CD8-positive, alpha-beta memory T cell (primary cell): ENCODE results near the gene SLC7A5. TPM values are rescaled to one million over a fixed set of nuclear protein-coding genes. Genes with fewer than 3 reads are reported as not detected.
A peak's percentile ranks its signal among the peaks of the same experiment; 100 is the strongest.
"Not testable (repeated sequence)": the region's sequence is repeated elsewhere in the genome, so short reads cannot be mapped to it uniquely, and the experiment has no call there.

Experiments used
- CTCF ChIA-PET: fragments of 350-600 bp; sonication (Branson Sonifier 250); formaldehyde crosslinking; loops from one replicate; lab custom pipeline; 2021; ENCODE audit warnings: antibody characterized with exemption; lab: Charles Lee
- POLR2A ChIA-PET: fragments of 350-600 bp; sonication (Branson Sonifier 250); formaldehyde crosslinking; loops from one replicate; lab custom pipeline; 2021; ENCODE audit warnings: antibody characterized with exemption; lab: Charles Lee
- DNase-seq, 5 donors: peaks; one replicate each; pipeline versions ENCODE4 v3.0.0 to v3.0.0-alpha.2; 2020 to 2022; ENCODE audit warnings: mixed read lengths in 1 of 5
- H3K27ac ChIP-seq: one replicate; pipeline ENCODE4 v1.7.0; 2013; ENCODE audit warnings: low read depth, mild to moderate bottlenecking, low read length, moderate library complexity
- H3K27me3 ChIP-seq: 2 replicates; pipeline ENCODE4 v1.7.0; 2013; ENCODE audit warnings: low read length, mild to moderate bottlenecking; ENCODE audit not compliant: insufficient read depth, poor library complexity, severe bottlenecking
- H3K36me3 ChIP-seq: 2 replicates; pipeline ENCODE4 v1.7.0; 2013; ENCODE audit warnings: mild to moderate bottlenecking, low read length, moderate library complexity; ENCODE audit not compliant: insufficient read depth
- H3K4me1 ChIP-seq: 2 replicates; pipeline ENCODE4 v1.7.0; 2013; ENCODE audit warnings: mild to moderate bottlenecking, low read length, moderate library complexity; ENCODE audit not compliant: insufficient read depth
- H3K4me3 ChIP-seq: 2 replicates; pipeline ENCODE4 v1.7.0; 2013; ENCODE audit warnings: mild to moderate bottlenecking, low read length
- H3K9me3 ChIP-seq: 2 replicates; pipeline ENCODE4 v1.7.0; 2013; ENCODE audit warnings: mild to moderate bottlenecking, low read length
- H3K27ac Mint-ChIP-seq, 8 donors: one replicate each; pipeline ENCODE4 v1.8.0; 2020 to 2021; ENCODE audit warnings: mixed read lengths in 8 of 8, mild to moderate bottlenecking in 6 of 8, inconsistent platforms in 3 of 8, moderate library complexity in 3 of 8
- H3K27me3 Mint-ChIP-seq, 2 donors: one replicate each; pipeline ENCODE4 v1.8.0; 2020 to 2021; ENCODE audit warnings: mixed read lengths in 2 of 2, mild to moderate bottlenecking in 1 of 2, moderate library complexity in 1 of 2
- H3K36me3 Mint-ChIP-seq, 3 donors: one replicate each; pipeline ENCODE4 v1.8.0; 2020 to 2021; ENCODE audit warnings: mixed read lengths in 3 of 3, inconsistent platforms in 1 of 3, mild to moderate bottlenecking in 1 of 3
- H3K4me1 Mint-ChIP-seq, 3 donors: one replicate each; pipeline ENCODE4 v1.8.0; 2020 to 2021; ENCODE audit warnings: mixed read lengths in 3 of 3, inconsistent platforms in 1 of 3, mild to moderate bottlenecking in 1 of 3
- H3K4me3 Mint-ChIP-seq, 7 donors: one replicate each; pipeline ENCODE4 v1.8.0; 2020 to 2021; ENCODE audit warnings: mixed read lengths in 7 of 7, mild to moderate bottlenecking in 6 of 7, moderate library complexity in 4 of 7, inconsistent platforms in 2 of 7
- H3K9me3 Mint-ChIP-seq, 5 donors: one replicate each; pipeline ENCODE4 v1.8.0; 2020 to 2022; ENCODE audit warnings: mixed read lengths in 5 of 5, mild to moderate bottlenecking in 3 of 5, moderate library complexity in 2 of 5, inconsistent platforms in 1 of 5
- polyA plus RNA-seq: library from polyadenylated mRNA; unstranded; fragments of 300-500 nt; fragmentation: Illumina TruSeq; gene quantifications from one replicate; pipeline ENCODE4 v1.2.3, GENCODE V29; 2021
- total RNA-seq, 2 experiments: library from RNA; stranded (reverse); gene quantifications; one replicate each; pipeline ENCODE4 v1.2.3, GENCODE V29; 2021

SLC7A5 gene
- total and polyA plus RNA-seq, 3 experiments from 2014 or later, result 20.7 to 383 (median 366) TPM

DNA sequence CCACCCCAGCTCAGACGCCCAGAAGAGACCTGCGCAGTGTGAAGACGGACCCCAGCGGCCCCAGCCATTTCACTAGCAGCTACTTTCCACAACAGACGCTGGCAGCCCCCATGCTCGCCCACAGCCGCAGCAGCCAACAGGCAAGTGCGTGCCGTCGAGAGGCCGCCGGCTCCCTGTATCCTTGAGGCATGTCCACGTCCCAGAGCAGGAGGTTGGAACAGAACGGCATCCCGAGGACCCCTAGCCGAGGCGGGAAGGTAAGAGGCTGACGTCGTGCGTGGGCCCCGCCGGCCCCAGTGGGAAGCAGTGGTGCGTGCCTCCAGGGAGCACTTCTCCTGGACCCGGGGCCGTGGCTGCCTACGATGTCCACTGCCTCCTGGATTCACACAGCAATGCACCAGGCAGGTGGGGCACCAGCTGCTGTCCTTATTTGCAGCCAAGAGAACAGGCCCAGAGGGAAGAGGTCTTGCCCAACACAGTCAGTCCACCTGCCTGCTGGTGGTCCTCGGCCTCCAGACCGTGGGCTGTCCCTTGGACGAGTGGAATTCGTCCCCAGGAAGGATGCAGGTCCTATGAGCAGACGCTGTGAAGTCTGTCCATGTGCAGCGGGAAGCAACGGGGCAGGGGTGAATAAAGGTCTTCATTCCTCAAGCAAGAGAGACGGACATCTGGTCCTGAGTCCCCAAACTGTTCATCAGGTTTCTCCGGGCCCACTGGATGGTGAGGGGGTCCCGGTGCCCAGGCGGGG lies 38.5 kb downstream of the SLC7A5 start:
- H3K9me3 Mint-ChIP-seq, result peaks cover 0 to 2% (median 0%) of the 10 kb centered on the region in 5 donors
- H3K27me3 ChIP-seq, result no peaks in the 10 kb centered on the region
- H3K9me3 ChIP-seq, result no peaks in the 10 kb centered on the region
- no peaks in the 10 kb centered on the region for H3K4me1 Mint-ChIP-seq
- H3K36me3 Mint-ChIP-seq, result peaks cover 3 to 57% (median 10%) of the 10 kb centered on the region in 3 donors
- POLR2A ChIA-PET, result no interaction called here
- no peaks in the 10 kb centered on the region for H3K4me1 ChIP-seq
- H3K36me3 ChIP-seq, result no peaks in the 10 kb centered on the region
- no peak overlapping the region for H3K27ac ChIP-seq
- peak overlapping the region in 2 of 8 donors; percentile 66 to 72 for H3K27ac Mint-ChIP-seq
- CTCF ChIA-PET, result no interaction called here
- DNase-seq, result no peak
- H3K4me3 ChIP-seq, result no peak overlapping the region
- peak overlapping the region in 1 of 7 donors; percentile 77 for H3K4me3 Mint-ChIP-seq
- H3K27me3 Mint-ChIP-seq, result peaks cover 0 to 2% of the 10 kb centered on the region in 2 donors

GRCh38 chr16:87829988-87830672 lies 39.2 kb downstream of the SLC7A5 start:
- H3K4me1 ChIP-seq, result no peaks in the 10 kb centered on the region
- Mint-ChIP-seq H3K4me1 (no peaks in the 10 kb centered on the region), H3K4me3 (peak overlapping the region in 2 of 7 donors; percentile 64 to 80), H3K27me3 (peaks cover 0 to 2% of the 10 kb centered on the region in 2 donors), H3K27ac (peak overlapping the region in 3 of 8 donors; percentile 72 to 84 (median 83)), H3K9me3 (peaks cover 0 to 2% (median 0%) of the 10 kb centered on the region in 5 donors), H3K36me3 (peaks cover 3 to 50% (median 10%) of the 10 kb centered on the region in 3 donors)
- H3K27ac ChIP-seq, result no peak overlapping the region
- DNase-seq, result no peak
- no peaks in the 10 kb centered on the region for H3K27me3 ChIP-seq
- CTCF ChIA-PET, result no interaction called here
- H3K9me3 ChIP-seq, result no peaks in the 10 kb centered on the region
- no peaks in the 10 kb centered on the region for H3K36me3 ChIP-seq
- no peak overlapping the region for H3K4me3 ChIP-seq
- POLR2A ChIA-PET, result no interaction called here

GRCh38 chr16:87829622-87829980 lies 39.7 kb downstream of the SLC7A5 start:
- no peaks in the 10 kb centered on the region for H3K4me1 ChIP-seq
- H3K9me3 ChIP-seq, result no peaks in the 10 kb centered on the region
- no peak for DNase-seq
- CTCF ChIA-PET, result no interaction called here
- H3K27ac Mint-ChIP-seq, result peak overlapping the region in 2 of 8 donors; percentile 29 to 72
- POLR2A ChIA-PET, result no interaction called here
- peaks cover 3 to 45% (median 10%) of the 10 kb centered on the region in 3 donors for H3K36me3 Mint-ChIP-seq
- no peak overlapping the region for H3K4me3 ChIP-seq
- H3K27ac ChIP-seq, result no peak overlapping the region
- H3K27me3 ChIP-seq, result no peaks in the 10 kb centered on the region
- peaks cover 0 to 2% (median 0%) of the 10 kb centered on the region in 5 donors for H3K9me3 Mint-ChIP-seq
- peaks cover 0 to 2% of the 10 kb centered on the region in 2 donors for H3K27me3 Mint-ChIP-seq
- H3K4me3 Mint-ChIP-seq, result peak overlapping the region in 2 of 7 donors; percentile 64 to 80
- no peaks in the 10 kb centered on the region for H3K36me3 ChIP-seq
- H3K4me1 Mint-ChIP-seq, result no peaks in the 10 kb centered on the region

DNA sequence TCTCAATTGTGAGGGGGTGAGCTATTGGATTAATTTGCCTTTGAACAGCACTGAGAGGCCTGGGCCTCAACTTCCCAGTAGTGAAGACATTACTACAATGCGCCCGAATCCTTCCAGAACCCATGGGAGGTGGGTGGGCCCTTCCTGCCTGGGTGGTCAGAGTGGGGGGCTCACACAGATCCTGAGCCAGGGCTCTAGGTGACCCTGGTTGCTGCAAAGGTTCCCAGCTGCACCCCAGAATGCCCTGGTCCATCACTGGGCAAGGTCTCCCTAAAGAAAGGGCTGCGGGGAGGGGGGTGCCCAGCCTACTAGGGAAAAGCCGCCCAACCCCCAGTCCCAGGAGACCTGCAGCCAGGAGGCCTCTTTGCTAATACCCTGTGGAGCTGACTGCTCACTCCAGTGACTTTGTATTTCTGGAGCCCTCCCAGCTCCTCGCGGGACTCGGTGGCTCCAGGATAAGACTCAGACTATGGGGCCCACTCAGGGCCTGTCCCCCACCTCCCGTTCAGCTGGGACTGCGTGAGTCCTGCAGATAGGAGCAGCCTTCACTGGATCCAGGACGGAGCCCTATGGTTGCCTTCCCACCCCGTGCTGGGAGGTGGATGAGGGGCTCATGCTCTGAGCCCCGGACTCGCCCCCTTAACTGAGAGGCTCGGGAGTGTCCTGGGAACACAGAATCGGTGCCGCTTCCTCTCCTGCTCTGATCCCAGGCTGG lies 40.2 kb downstream of the SLC7A5 start:
- Histone ChIP-seq H3K4me1 (no peaks in the 10 kb centered on the region), H3K36me3 (no peaks in the 10 kb centered on the region), H3K27me3 (no peaks in the 10 kb centered on the region), H3K27ac (no peak overlapping the region), H3K4me3 (no peak overlapping the region), H3K9me3 (no peaks in the 10 kb centered on the region)
- peaks cover 0 to 2% of the 10 kb centered on the region in 2 donors for H3K27me3 Mint-ChIP-seq
- DNase-seq, result no peak
- peaks cover 3 to 40% (median 9%) of the 10 kb centered on the region in 3 donors for H3K36me3 Mint-ChIP-seq
- H3K9me3 Mint-ChIP-seq, result peaks cover 0 to 2% (median 0%) of the 10 kb centered on the region in 5 donors
- H3K27ac Mint-ChIP-seq, result peak overlapping the region in 2 of 8 donors; percentile 72 to 81
- ChIA-PET CTCF (interaction anchor here (0.6 to 2.0 kb wide), 4 partner anchors 21 to 51 kb away, joined by 3 to 4 read pairs (median 4); no protein-coding TSS in a partner anchor), POLR2A (no interaction called here)
- no peaks in the 10 kb centered on the region for H3K4me1 Mint-ChIP-seq
- H3K4me3 Mint-ChIP-seq, result peak overlapping the region in 1 of 7 donors; percentile 27

- DNase-seq, result no peak
- H3K9me3 Mint-ChIP-seq, result peaks cover 0 to 2% (median 0%) of the 10 kb centered on the region in 5 donors
Measured at GRCh38 chr16:87828071-87828906, 41.0 kb downstream of the SLC7A5 start.

DNA sequence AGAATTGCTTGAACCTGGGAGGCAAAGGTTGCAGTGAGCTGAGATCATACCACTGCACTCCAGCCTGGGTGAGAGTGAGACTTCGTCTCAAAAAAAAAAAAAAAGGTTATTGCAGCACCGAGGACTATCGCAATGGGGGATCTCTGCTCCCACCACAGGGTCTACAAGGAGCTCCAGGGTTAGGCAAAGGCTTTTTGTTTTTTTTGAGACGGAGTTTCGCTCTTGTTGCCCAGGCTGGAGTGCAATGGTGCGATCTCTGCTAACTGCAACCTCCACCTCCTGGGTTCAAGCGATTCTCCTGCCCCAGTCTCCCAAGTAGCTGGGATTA lies 41.8 kb downstream of the SLC7A5 start:
- H3K4me1 ChIP-seq, H3K4me3 ChIP-seq, H3K27ac ChIP-seq, H3K27me3 ChIP-seq, H3K4me3 Mint-ChIP-seq, H3K36me3 ChIP-seq, H3K27me3 Mint-ChIP-seq, H3K9me3 Mint-ChIP-seq, H3K9me3 ChIP-seq, POLR2A ChIA-PET, DNase-seq, H3K4me1 Mint-ChIP-seq: not testable (repeated sequence)
- Mint-ChIP-seq H3K27ac (peak overlapping the region in 3 of 8 donors; percentile 47 to 50 (median 50)), H3K36me3 (peaks cover 3 to 28% (median 5%) of the 10 kb centered on the region in 3 donors)
- CTCF ChIA-PET, result interaction anchor here (2.0 kb wide), 1 partner anchor 49 kb away, joined by 4 read pairs; no protein-coding TSS in a partner anchor

More at GRCh38 chr16:87828071-87828906, 41.0 kb downstream of the SLC7A5 start:
- H3K4me3 ChIP-seq, result no peak overlapping the region
- Mint-ChIP-seq H3K4me1 (no peaks in the 10 kb centered on the region), H3K36me3 (peaks cover 3 to 34% (median 6%) of the 10 kb centered on the region in 3 donors), H3K4me3 (peak overlapping the region in 1 of 7 donors; percentile 16), H3K27me3 (peaks cover 0 to 2% of the 10 kb centered on the region in 2 donors), H3K27ac (peak overlapping the region in 3 of 8 donors; percentile 47 to 81 (median 50))
- H3K36me3 ChIP-seq, result no peaks in the 10 kb centered on the region
- H3K4me1 ChIP-seq, result no peaks in the 10 kb centered on the region
- ChIA-PET CTCF (interaction anchor here (0.6 to 2.0 kb wide), 4 partner anchors 21 to 50 kb away, joined by 3 to 4 read pairs (median 4); no protein-coding TSS in a partner anchor), POLR2A (no interaction called here)
- H3K27ac ChIP-seq, result no peak overlapping the region
- H3K9me3 ChIP-seq, result no peaks in the 10 kb centered on the region
- H3K27me3 ChIP-seq, result no peaks in the 10 kb centered on the region
